Measurements from ENCODE around the gene UBAP1L.
"Not testable (repeated sequence)": the region's sequence is repeated elsewhere in the genome, so short reads cannot be mapped to it uniquely, and the experiment has no call there.

DNA sequence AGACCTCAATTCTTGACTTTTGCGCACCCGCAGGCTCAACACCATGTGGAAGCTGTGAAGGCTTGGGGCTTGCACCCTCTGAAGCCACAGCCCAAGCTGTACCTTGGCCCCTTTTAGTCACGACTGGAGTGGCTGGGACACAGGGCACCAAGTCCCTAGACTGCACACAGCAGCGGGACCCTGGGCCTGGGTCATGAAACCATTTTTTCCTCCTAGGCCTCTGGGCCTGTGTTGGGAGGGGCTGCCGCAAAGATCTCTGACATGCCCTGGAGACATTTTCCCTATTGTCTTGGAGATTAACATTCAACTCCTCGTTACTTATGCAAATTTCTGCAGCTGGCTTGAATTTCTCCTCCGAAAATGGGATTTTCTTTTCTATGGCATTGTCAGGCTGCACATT lies 22.1 kb upstream of the UBAP1L start:
- TF ChIP-seq, protein P1, sequence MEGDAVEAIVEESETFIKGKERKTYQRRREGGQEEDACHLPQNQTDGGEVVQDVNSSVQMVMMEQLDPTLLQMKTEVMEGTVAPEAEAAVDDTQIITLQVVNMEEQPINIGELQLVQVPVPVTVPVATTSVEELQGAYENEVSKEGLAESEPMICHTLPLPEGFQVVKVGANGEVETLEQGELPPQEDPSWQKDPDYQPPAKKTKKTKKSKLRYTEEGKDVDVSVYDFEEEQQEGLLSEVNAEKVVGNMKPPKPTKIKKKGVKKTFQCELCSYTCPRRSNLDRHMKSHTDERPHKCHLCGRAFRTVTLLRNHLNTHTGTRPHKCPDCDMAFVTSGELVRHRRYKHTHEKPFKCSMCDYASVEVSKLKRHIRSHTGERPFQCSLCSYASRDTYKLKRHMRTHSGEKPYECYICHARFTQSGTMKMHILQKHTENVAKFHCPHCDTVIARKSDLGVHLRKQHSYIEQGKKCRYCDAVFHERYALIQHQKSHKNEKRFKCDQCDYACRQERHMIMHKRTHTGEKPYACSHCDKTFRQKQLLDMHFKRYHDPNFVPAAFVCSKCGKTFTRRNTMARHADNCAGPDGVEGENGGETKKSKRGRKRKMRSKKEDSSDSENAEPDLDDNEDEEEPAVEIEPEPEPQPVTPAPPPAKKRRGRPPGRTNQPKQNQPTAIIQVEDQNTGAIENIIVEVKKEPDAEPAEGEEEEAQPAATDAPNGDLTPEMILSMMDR (IDR thresholded peaks at IDR 0.05): not testable (repeated sequence)
- not testable (repeated sequence) for TF ChIP-seq POLR2A (IDR thresholded peaks at IDR 0.05)

All from prostate gland (tissue), 2 donors.